GM23338 (cell line): ENCODE measurements around the gene HTR4. TPM values are rescaled to one million over a fixed set of nuclear protein-coding genes. Genes with fewer than 3 reads are reported as not detected.

ENCODE experiments used
- ATAC-seq: fragments of 200-7000 bp; cut with Tn5 transposase; 3 replicates; pipeline ENCODE4 v1.9.1; 2020
- DNase-seq: peaks from one replicate; pipeline ENCODE4 v3.0.0-alpha.2; 2015; ENCODE audit warnings: low spot score
- H2AFZ ChIP-seq: fragments of 200-600 bp; sonication (generic); 2 replicates; pipeline ENCODE4 v1.8.0; 2016; ENCODE audit warnings: antibody characterized with exemption, mild to moderate bottlenecking, moderate library complexity
- H3F3A ChIP-seq: fragments of 200-600 bp; sonication (generic); replicated peaks from 2 replicates; pipeline ENCODE4 v1.8.0; 2017; ENCODE audit warnings: antibody characterized with exemption, mixed run types, low read depth
- H3K27ac ChIP-seq: fragments of 200-600 bp; sonication (generic); 2 replicates; pipeline ENCODE4 v1.6.1; 2016; ENCODE audit warnings: low read depth
- H3K27me3 ChIP-seq: fragments of 200-600 bp; sonication (generic); 2 replicates; pipeline ENCODE4 v1.8.0; 2016; ENCODE audit warnings: mild to moderate bottlenecking, mixed run types, moderate library complexity; ENCODE audit not compliant: insufficient read depth
- H3K36me3 ChIP-seq: fragments of 200-600 bp; sonication (generic); 2 replicates; pipeline ENCODE4 v1.8.0; 2016; ENCODE audit warnings: mild to moderate bottlenecking; ENCODE audit not compliant: insufficient read depth
- H3K4me1 ChIP-seq: fragments of 200-600 bp; sonication (generic); 2 replicates; pipeline ENCODE4 v1.8.0; 2016; ENCODE audit warnings: mild to moderate bottlenecking, moderate library complexity; ENCODE audit not compliant: insufficient read depth
- H3K4me2 ChIP-seq: fragments of 200-600 bp; sonication (generic); 2 replicates; pipeline ENCODE4 v1.7.1; 2017; ENCODE audit warnings: mixed run types
- H3K4me3 ChIP-seq: fragments of 200-600 bp; sonication (generic); 2 replicates; pipeline ENCODE4 v1.6.1; 2016; ENCODE audit warnings: mixed run types
- H3K79me2 ChIP-seq: fragments of 200-600 bp; sonication (generic); replicated peaks from 2 replicates; pipeline ENCODE4 v1.8.0; 2017; ENCODE audit warnings: mild to moderate bottlenecking; ENCODE audit not compliant: insufficient read depth
- H3K9me2 ChIP-seq: fragments of 200-600 bp; sonication (generic); 2 replicates; pipeline ENCODE4 v1.8.0; 2017; ENCODE audit not compliant: insufficient read depth
- H4K20me1 ChIP-seq: fragments of 200-600 bp; sonication (generic); replicated peaks from 2 replicates; pipeline ENCODE4 v1.8.0; 2017; ENCODE audit warnings: mild to moderate bottlenecking; ENCODE audit not compliant: insufficient read depth
- H3K27ac Mint-ChIP-seq: 2 replicates; pipeline ENCODE4 v1.8.0; 2020; ENCODE audit warnings: inconsistent platforms, mild to moderate bottlenecking, moderate library complexity, mixed read lengths
- H3K27me3 Mint-ChIP-seq: 3 replicates; pipeline ENCODE4 v1.8.0; 2022; ENCODE audit warnings: low read depth, mild to moderate bottlenecking, moderate library complexity, mixed read lengths, inconsistent platforms; ENCODE audit not compliant: insufficient read depth, poor library complexity
- H3K36me3 Mint-ChIP-seq: 3 replicates; pipeline ENCODE4 v1.8.0; 2021; ENCODE audit warnings: low read depth, mild to moderate bottlenecking, inconsistent platforms, moderate library complexity, mixed read lengths
- H3K4me1 Mint-ChIP-seq: 3 replicates; pipeline ENCODE4 v1.8.0; 2020; ENCODE audit warnings: mild to moderate bottlenecking, inconsistent platforms, mixed read lengths
- H3K4me3 Mint-ChIP-seq: 3 replicates; pipeline ENCODE4 v1.8.0; 2021; ENCODE audit warnings: moderate library complexity, mild to moderate bottlenecking, inconsistent platforms, mixed read lengths
- H3K9me3 Mint-ChIP-seq: 3 replicates; pipeline ENCODE4 v1.8.0; 2020; ENCODE audit warnings: moderate library complexity, mild to moderate bottlenecking, inconsistent platforms, mixed read lengths
- CREB1 ChIP-seq: fragments of 250-450 bp; sonication (Bioruptor Pico); IDR thresholded peaks from 2 replicates; pipeline ENCODE4 v1.5.0; 2020; ENCODE audit warnings: low read depth, mild to moderate bottlenecking, moderate library complexity
- EZH2 ChIP-seq: fragments of 200-600 bp; sonication (generic); IDR thresholded peaks from one replicate; pipeline ENCODE4 v1.8.0; 2017; ENCODE audit warnings: antibody characterized with exemption, mild to moderate bottlenecking, low read depth; ENCODE audit not compliant: unreplicated experiment
- EZH2phosphoT487 ChIP-seq: fragments of 200-600 bp; sonication (generic); IDR thresholded peaks from one replicate; pipeline ENCODE4 v1.8.1; 2018; ENCODE audit warnings: antibody characterized with exemption; ENCODE audit not compliant: unreplicated experiment
- JUNB ChIP-seq: IDR thresholded peaks from one replicate; pipeline ENCODE4 v1.6.1; 2016; ENCODE audit warnings: antibody characterized with exemption; ENCODE audit not compliant: unreplicated experiment
- NANOG ChIP-seq: IDR thresholded peaks from 2 replicates; pipeline ENCODE4 v1.6.1; 2016; ENCODE audit warnings: antibody characterized with exemption, borderline replicate concordance
- POLR2AphosphoS5 ChIP-seq: IDR thresholded peaks from 2 replicates; pipeline ENCODE4 v1.6.1; 2016; ENCODE audit warnings: antibody characterized with exemption, low read depth
- STAT1 ChIP-seq: IDR thresholded peaks from one replicate; pipeline ENCODE4 v1.6.1; 2016; ENCODE audit warnings: antibody characterized with exemption; ENCODE audit not compliant: unreplicated experiment
- ZNF114 ChIP-seq: fragments of 250-450 bp; sonication (Bioruptor Pico); IDR thresholded peaks from 2 replicates; pipeline ENCODE4 v1.5.0; 2020; ENCODE audit warnings: mild to moderate bottlenecking, moderate library complexity
- ZNF331 ChIP-seq: fragments of 250-450 bp; sonication (Bioruptor Pico); IDR thresholded peaks from 2 replicates; pipeline ENCODE4 v1.5.0; 2020; ENCODE audit warnings: low read depth, mild to moderate bottlenecking, moderate library complexity
- ZNF462 ChIP-seq: fragments of 250-450 bp; sonication (Bioruptor Pico); IDR thresholded peaks from 2 replicates; pipeline ENCODE4 v1.5.0; 2020; ENCODE audit warnings: mild to moderate bottlenecking, moderate library complexity
- polyA plus RNA-seq: library from polyadenylated mRNA; unstranded; fragments of >200 nt; fragmentation: Nextera tagmentation; extraction: Ambion mirVana; gene quantifications from 2 replicates; pipeline ENCODE4 v1.2.1, GENCODE V29; 2016
- total RNA-seq: library from RNA; depleted of rRNA; stranded (reverse); fragments of >200 nt; shearing (Covaris generic); gene quantifications from 2 replicates; pipeline ENCODE4 v1.2.3, GENCODE V29; 2014
- TF ChIP-seq, protein P1 (sequence below): IDR thresholded peaks from 2 replicates; pipeline ENCODE4 v1.6.1; 2016; ENCODE audit warnings: antibody characterized with exemption

HTR4 gene
- total and polyA plus RNA-seq, 2 experiments from 2014 or later = 0.10 TPM; not detected in 1

GRCh38 chr5:148514344-148514743 is 140.0 kb downstream of the HTR4 start (continued):
- TF ChIP-seq ZNF462 (CRISPR knock-in tag) = no peak
- TF ChIP-seq ZNF331 (CRISPR knock-in tag) = no peak
- TF ChIP-seq JUNB = no peak
- TF ChIP-seq POLR2AphosphoS5 = no peak
- TF ChIP-seq EZH2phosphoT487 = no peak
- no peak for TF ChIP-seq NANOG
- no peak for TF ChIP-seq ZNF114 (CRISPR knock-in tag)

GRCh38 chr5:148512498-148512897 is 141.8 kb downstream of the HTR4 start:
- H3K4me1 ChIP-seq = no peaks in the 10 kb centered on the region
- H3K27me3 ChIP-seq = no peaks in the 10 kb centered on the region
- H3K36me3 Mint-ChIP-seq = no peaks in the 10 kb centered on the region
- no peaks in the 10 kb centered on the region for H3K79me2 ChIP-seq
- no peak overlapping the region for H3K27ac ChIP-seq
- no peak for DNase-seq
- no peak overlapping the region for H3K4me3 ChIP-seq
- H3K27ac Mint-ChIP-seq = no peak overlapping the region
- H3K9me2 ChIP-seq = no peaks in the 10 kb centered on the region; the same call in 1 of the 2 replicates
- ATAC-seq = no peak
- H3K4me2 ChIP-seq = no peak overlapping the region
- H3K27me3 Mint-ChIP-seq = no peaks in the 10 kb centered on the region
- no peak overlapping the region for H2AFZ ChIP-seq
- H4K20me1 ChIP-seq = no peaks in the 10 kb centered on the region
- no peaks in the 10 kb centered on the region for H3K4me1 Mint-ChIP-seq
- no peak overlapping the region for H3K4me3 Mint-ChIP-seq
- peaks cover 7% of the 10 kb centered on the region; the same call in 2 of the 3 replicates for H3K9me3 Mint-ChIP-seq
- H3F3A ChIP-seq = no peaks in the 10 kb centered on the region
- H3K36me3 ChIP-seq = no peaks in the 10 kb centered on the region
- TF ChIP-seq JUNB (no peak), EZH2 (no peak), STAT1 (no peak), CREB1 (no peak)
- TF ChIP-seq, protein P1, sequence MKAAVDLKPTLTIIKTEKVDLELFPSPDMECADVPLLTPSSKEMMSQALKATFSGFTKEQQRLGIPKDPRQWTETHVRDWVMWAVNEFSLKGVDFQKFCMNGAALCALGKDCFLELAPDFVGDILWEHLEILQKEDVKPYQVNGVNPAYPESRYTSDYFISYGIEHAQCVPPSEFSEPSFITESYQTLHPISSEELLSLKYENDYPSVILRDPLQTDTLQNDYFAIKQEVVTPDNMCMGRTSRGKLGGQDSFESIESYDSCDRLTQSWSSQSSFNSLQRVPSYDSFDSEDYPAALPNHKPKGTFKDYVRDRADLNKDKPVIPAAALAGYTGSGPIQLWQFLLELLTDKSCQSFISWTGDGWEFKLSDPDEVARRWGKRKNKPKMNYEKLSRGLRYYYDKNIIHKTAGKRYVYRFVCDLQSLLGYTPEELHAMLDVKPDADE = no peak
